ENCODE results near the gene TIAL1.

DNA sequence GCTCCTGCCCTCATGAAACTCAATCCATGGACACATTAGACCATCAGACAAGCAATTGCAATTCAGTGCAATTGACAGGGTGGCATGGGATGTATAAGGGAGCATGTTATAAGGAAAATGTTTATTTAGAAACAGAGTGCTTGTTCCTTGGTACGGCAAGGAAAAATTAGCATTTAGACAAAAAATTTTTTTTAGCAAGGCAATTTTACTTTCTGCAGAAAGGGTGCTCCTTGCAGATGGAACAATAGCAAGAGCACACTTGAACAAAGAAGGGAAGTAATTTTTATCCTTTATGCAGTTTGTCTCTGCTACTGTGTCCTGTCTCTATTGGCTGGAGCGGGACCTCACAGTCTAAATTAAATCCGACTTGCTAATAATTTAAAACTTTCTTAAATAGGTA lies 48.2 kb upstream of the TIAL1 start:
- TF ChIP-seq, protein P1, sequence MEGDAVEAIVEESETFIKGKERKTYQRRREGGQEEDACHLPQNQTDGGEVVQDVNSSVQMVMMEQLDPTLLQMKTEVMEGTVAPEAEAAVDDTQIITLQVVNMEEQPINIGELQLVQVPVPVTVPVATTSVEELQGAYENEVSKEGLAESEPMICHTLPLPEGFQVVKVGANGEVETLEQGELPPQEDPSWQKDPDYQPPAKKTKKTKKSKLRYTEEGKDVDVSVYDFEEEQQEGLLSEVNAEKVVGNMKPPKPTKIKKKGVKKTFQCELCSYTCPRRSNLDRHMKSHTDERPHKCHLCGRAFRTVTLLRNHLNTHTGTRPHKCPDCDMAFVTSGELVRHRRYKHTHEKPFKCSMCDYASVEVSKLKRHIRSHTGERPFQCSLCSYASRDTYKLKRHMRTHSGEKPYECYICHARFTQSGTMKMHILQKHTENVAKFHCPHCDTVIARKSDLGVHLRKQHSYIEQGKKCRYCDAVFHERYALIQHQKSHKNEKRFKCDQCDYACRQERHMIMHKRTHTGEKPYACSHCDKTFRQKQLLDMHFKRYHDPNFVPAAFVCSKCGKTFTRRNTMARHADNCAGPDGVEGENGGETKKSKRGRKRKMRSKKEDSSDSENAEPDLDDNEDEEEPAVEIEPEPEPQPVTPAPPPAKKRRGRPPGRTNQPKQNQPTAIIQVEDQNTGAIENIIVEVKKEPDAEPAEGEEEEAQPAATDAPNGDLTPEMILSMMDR (IDR thresholded peaks at IDR 0.05) = no peak
- TF ChIP-seq POLR2A (IDR thresholded peaks at IDR 0.05) = no peak

Measured in testis (tissue), 2 donors.